HG03439 (cell line): ENCODE data around the gene PHKB.
A peak's percentile ranks its signal among the peaks of the same experiment; 100 is the strongest.
"Not testable (repeated sequence)": the region's sequence is repeated elsewhere in the genome, so short reads cannot be mapped to it uniquely, and the experiment has no call there.

Experiments used
- ATAC-seq: cut with Tn5 transposase; IDR thresholded peaks from one replicate; pipeline ENCODE4 v1.9.1; 2021; ENCODE audit warnings: mild to moderate bottlenecking, moderate library complexity; ENCODE audit not compliant: unreplicated experiment

The PHKB gene

GRCh38 chr16:47469227-47469626, 8.1 kb downstream of the PHKB start:
- ATAC-seq, result no peak

- ATAC-seq, result no peak
Observed at GRCh38 chr16:47470211-47470610, 9.1 kb downstream of the PHKB start.

GRCh38 chr16:47470810-47471209, 9.7 kb downstream of the PHKB start:
- no peak for ATAC-seq

- not testable (repeated sequence) for ATAC-seq
Observed at GRCh38 chr16:47473004-47473403, 11.9 kb downstream of the PHKB start.

- ATAC-seq, result no peak
Observed at GRCh38 chr16:47473792-47474191, 12.7 kb downstream of the PHKB start.

- no peak for ATAC-seq
Observed at GRCh38 chr16:47475786-47476185, 14.7 kb downstream of the PHKB start.

GRCh38 chr16:47476654-47477345, 15.7 kb downstream of the PHKB start:
- ATAC-seq, result no peak

GRCh38 chr16:47477679-47478078, 16.5 kb downstream of the PHKB start:
- no peak for ATAC-seq

- no peak for ATAC-seq
Observed at GRCh38 chr16:47480410-47480809, 19.3 kb downstream of the PHKB start.

GRCh38 chr16:47481698-47482374, 20.7 kb downstream of the PHKB start:
- ATAC-seq, result no peak

GRCh38 chr16:47483616-47484015, 22.5 kb downstream of the PHKB start:
- no peak for ATAC-seq

GRCh38 chr16:47486856-47487255, 25.7 kb downstream of the PHKB start:
- no peak for ATAC-seq

- no peak for ATAC-seq
Observed at GRCh38 chr16:47488051-47488450, 26.9 kb downstream of the PHKB start.

GRCh38 chr16:47490471-47490870, 29.3 kb downstream of the PHKB start:
- ATAC-seq, result no peak

GRCh38 chr16:47492036-47492427, 30.9 kb downstream of the PHKB start:
- ATAC-seq, result no peak

- ATAC-seq, result no peak
Observed at GRCh38 chr16:47492428-47493377, 31.6 kb downstream of the PHKB start.

- ATAC-seq, result peak; percentile 68
Observed at GRCh38 chr16:47493381-47494337, 32.5 kb downstream of the PHKB start.

GRCh38 chr16:47499080-47499699, 38.1 kb downstream of the PHKB start:
- ATAC-seq, result no peak

- ATAC-seq, result no peak
Observed at GRCh38 chr16:47499700-47500264, 38.7 kb downstream of the PHKB start.

- no peak for ATAC-seq
Observed at GRCh38 chr16:47503936-47504335, 42.8 kb downstream of the PHKB start.
